MM.1S (cell line): ENCODE results near the gene UGT8.

Source experiments
- DNase-seq: peaks from one replicate; pipeline ENCODE4 v3.0.0-alpha.2; 2015
- H2AFZ ChIP-seq: fragments of 300-600 bp; sonication (generic); 2 replicates; pipeline ENCODE4 v1.6.0; 2016; ENCODE audit warnings: antibody characterized with exemption, low read length
- H3F3A ChIP-seq: fragments of 300-600 bp; sonication (generic); 2 replicates; pipeline ENCODE4 v1.6.1; 2016; ENCODE audit warnings: mild to moderate bottlenecking, antibody characterized with exemption, low read length, moderate library complexity, mixed read lengths; ENCODE audit not compliant: insufficient read depth
- H3K27ac ChIP-seq: fragments of 300-600 bp; sonication (generic); 2 replicates; pipeline ENCODE4 v1.5.1; 2016; ENCODE audit warnings: mild to moderate bottlenecking, low read length
- H3K27me3 ChIP-seq: fragments of 300-600 bp; sonication (generic); replicated peaks from 2 replicates; pipeline ENCODE4 v1.6.0; 2016; ENCODE audit warnings: low read length; ENCODE audit not compliant: insufficient read depth
- H3K36me3 ChIP-seq: fragments of 300-600 bp; sonication (generic); replicated peaks from 2 replicates; pipeline ENCODE4 v1.6.1; 2016; ENCODE audit warnings: mild to moderate bottlenecking, low read length, mixed read lengths; ENCODE audit not compliant: insufficient read depth
- H3K4me1 ChIP-seq: fragments of 300-600 bp; sonication (generic); 2 replicates; pipeline ENCODE4 v1.6.1; 2016; ENCODE audit warnings: low read length, mixed read lengths
- H3K4me2 ChIP-seq: fragments of 300-600 bp; sonication (generic); 2 replicates; pipeline ENCODE4 v1.6.0; 2016; ENCODE audit warnings: low read depth, low read length
- H3K4me3 ChIP-seq: fragments of 300-600 bp; sonication (generic); 2 replicates; pipeline ENCODE4 v1.5.1; 2016; ENCODE audit warnings: low read length, mixed read lengths
- H3K79me2 ChIP-seq: fragments of 300-600 bp; sonication (generic); 2 replicates; pipeline ENCODE4 v1.6.1; 2016; ENCODE audit warnings: mixed run types, low read length, mixed read lengths
- H3K9ac ChIP-seq: fragments of 300-600 bp; sonication (generic); 2 replicates; pipeline ENCODE4 v1.6.1; 2016; ENCODE audit warnings: low read length, mixed read lengths
- H3K9me2 ChIP-seq: fragments of 300-600 bp; sonication (generic); replicated peaks from 2 replicates; pipeline ENCODE4 v1.6.1; 2016; ENCODE audit warnings: mild to moderate bottlenecking, low read length, mixed read lengths; ENCODE audit not compliant: insufficient read depth
- H3K9me3 ChIP-seq: fragments of 300-600 bp; sonication (generic); replicated peaks from 2 replicates; pipeline ENCODE4 v1.6.1; 2016; ENCODE audit warnings: mild to moderate bottlenecking, low read length, mixed read lengths; ENCODE audit not compliant: insufficient read depth
- H4K20me1 ChIP-seq: fragments of 300-600 bp; sonication (generic); 2 replicates; pipeline ENCODE4 v1.6.1; 2016; ENCODE audit warnings: mild to moderate bottlenecking, low read length, moderate library complexity, mixed read lengths; ENCODE audit not compliant: insufficient read depth
- EZH2 ChIP-seq: fragments of 300-600 bp; sonication (generic); optimal IDR thresholded peaks from 2 replicates; pipeline ENCODE3; 2017; ENCODE audit warnings: low read depth, mild to moderate bottlenecking, antibody characterized with exemption, low read length, mixed read lengths
- EZH2phosphoT487 ChIP-seq: fragments of 300-600 bp; sonication (generic); IDR thresholded peaks from 2 replicates; pipeline ENCODE4 v1.6.1; 2018; ENCODE audit warnings: antibody characterized with exemption, low read length
- TF ChIP-seq, protein P1 (sequence below): fragments of 300-600 bp; sonication (generic); IDR thresholded peaks from 2 replicates; pipeline ENCODE4 v1.5.1; 2016; ENCODE audit warnings: antibody characterized with exemption, low read length, mixed read lengths

The UGT8 gene

DNA sequence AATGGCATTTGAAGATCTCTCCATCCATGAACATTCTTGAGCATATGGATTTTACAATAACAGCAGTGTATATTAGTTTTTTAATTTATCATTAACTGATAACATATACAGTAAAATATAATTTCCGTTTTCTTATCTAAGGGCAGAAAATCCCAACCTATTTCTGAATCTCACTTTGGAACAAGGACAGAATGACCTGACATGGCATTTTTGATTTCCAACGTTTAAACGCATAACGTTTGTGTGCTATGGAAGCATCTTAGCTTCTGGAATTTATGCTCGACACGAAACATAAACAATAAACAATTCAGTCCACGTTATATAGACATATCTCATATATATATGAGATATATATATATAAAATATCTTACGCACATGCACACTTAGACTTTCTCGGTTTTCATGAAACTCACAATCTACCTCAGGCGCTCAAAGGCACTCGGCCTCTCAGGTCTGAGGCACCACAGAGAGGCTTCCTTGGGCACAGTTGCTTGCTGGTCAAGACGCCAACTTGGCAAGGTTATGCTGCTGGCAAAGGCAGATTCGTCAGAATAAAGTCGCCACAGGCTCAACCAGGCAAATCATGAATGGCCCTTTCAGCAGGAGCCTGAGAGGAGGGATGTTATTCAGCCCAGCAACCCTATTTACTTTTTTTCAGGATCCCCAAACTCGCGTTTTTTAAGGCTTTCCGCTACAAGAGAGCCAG lies 1.0 kb upstream of the UGT8 start:
- no peak overlapping the region for H3K27ac ChIP-seq

DNA sequence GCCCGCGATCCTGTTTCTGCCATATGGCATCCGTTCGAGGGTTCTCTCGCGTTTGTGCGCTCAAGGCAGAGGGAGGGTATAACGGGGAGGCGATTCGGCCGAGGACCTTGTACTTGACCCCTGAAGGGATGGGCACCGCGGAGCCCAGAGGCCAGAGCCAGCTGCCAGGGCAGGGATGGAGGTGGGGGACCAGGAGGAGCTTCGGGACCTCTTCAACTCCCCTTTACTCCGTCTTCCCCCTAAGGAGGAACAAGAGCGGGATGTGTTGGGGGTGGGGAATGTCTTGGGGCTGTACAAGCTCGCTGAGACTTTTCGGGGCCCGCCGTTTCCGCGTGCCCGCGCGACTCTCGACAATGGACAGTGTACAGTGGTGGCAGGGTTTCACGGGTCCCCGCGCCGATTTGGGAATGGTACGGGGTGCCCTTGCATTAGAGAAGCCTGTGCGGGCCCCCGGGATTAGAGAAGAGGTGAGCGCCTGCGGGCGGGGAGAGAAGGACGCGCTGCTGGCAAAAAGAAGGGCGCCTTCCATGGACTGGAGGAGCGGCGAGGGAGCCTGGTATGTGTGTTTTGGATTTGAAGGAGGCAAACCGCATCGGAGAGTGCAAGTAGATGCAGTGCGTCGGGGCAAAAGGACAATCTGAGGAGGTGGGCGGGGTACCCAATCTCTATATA lies 760 bp downstream of the UGT8 start:
- Histone ChIP-seq H3K9me2 (no peaks in the 10 kb centered on the region), H3K4me3 (peak overlapping the region; percentile 45; the same call in 1 of the 2 replicates), H3K36me3 (no peaks in the 10 kb centered on the region), H3K4me2 (peak overlapping the region; percentile 56), H3K79me2 (no peaks in the 10 kb centered on the region), H3K4me1 (peaks cover 19% of the 10 kb centered on the region), H3K27ac (no peak overlapping the region), H3K9me3 (no peaks in the 10 kb centered on the region), H4K20me1 (no peaks in the 10 kb centered on the region), H3K27me3 (peaks cover 17% of the 10 kb centered on the region), H3F3A (peaks cover 8% of the 10 kb centered on the region; the same call in 1 of the 2 replicates), H3K9ac (no peak overlapping the region), H2AFZ (no peak overlapping the region)
- DNase-seq = no peak
- TF ChIP-seq EZH2 (no peak), EZH2phosphoT487 (no peak)
- TF ChIP-seq, protein P1, sequence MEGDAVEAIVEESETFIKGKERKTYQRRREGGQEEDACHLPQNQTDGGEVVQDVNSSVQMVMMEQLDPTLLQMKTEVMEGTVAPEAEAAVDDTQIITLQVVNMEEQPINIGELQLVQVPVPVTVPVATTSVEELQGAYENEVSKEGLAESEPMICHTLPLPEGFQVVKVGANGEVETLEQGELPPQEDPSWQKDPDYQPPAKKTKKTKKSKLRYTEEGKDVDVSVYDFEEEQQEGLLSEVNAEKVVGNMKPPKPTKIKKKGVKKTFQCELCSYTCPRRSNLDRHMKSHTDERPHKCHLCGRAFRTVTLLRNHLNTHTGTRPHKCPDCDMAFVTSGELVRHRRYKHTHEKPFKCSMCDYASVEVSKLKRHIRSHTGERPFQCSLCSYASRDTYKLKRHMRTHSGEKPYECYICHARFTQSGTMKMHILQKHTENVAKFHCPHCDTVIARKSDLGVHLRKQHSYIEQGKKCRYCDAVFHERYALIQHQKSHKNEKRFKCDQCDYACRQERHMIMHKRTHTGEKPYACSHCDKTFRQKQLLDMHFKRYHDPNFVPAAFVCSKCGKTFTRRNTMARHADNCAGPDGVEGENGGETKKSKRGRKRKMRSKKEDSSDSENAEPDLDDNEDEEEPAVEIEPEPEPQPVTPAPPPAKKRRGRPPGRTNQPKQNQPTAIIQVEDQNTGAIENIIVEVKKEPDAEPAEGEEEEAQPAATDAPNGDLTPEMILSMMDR = no peak

More for the DNA sequence above, 1.0 kb upstream of the UGT8 start:
- H3K9me3 ChIP-seq = no peaks in the 10 kb centered on the region
- no peaks in the 10 kb centered on the region for H3K79me2 ChIP-seq
- peak overlapping the region; percentile 59; the same call in 1 of the 2 replicates for H2AFZ ChIP-seq
- peaks cover 7% of the 10 kb centered on the region; the same call in 1 of the 2 replicates for H3K4me1 ChIP-seq
- DNase-seq = no peak
- H4K20me1 ChIP-seq = no peaks in the 10 kb centered on the region
- H3K9ac ChIP-seq = no peak overlapping the region
- TF ChIP-seq, protein P1 = no peak
- no peak for TF ChIP-seq EZH2phosphoT487
- no peak for TF ChIP-seq EZH2
- H3F3A ChIP-seq = peaks cover 8% of the 10 kb centered on the region; the same call in 1 of the 2 replicates
- H3K27me3 ChIP-seq = peaks cover 17% of the 10 kb centered on the region
- no peaks in the 10 kb centered on the region for H3K9me2 ChIP-seq
- H3K36me3 ChIP-seq = no peaks in the 10 kb centered on the region
- peak overlapping the region; percentile 81 for H3K4me2 ChIP-seq
- peak overlapping the region; percentile 58 for H3K4me3 ChIP-seq

GRCh38 chr4:114599903-114600552 lies 1.4 kb downstream of the UGT8 start:
- TF ChIP-seq, protein P1 = no peak
- TF ChIP-seq EZH2phosphoT487 (no peak), EZH2 (no peak)
- Histone ChIP-seq H3K9ac (no peak overlapping the region), H3K4me1 (peaks cover 19% of the 10 kb centered on the region)

More at GRCh38 chr4:114599903-114600552, 1.4 kb downstream of the UGT8 start:
- Histone ChIP-seq H4K20me1 (no peaks in the 10 kb centered on the region), H3K4me2 (peak overlapping the region; percentile 56; the same call in 1 of the 2 replicates), H2AFZ (no peak overlapping the region), H3K4me3 (peak overlapping the region; percentile 45; the same call in 1 of the 2 replicates), H3K79me2 (no peaks in the 10 kb centered on the region), H3K9me3 (no peaks in the 10 kb centered on the region), H3K27me3 (peaks cover 17% of the 10 kb centered on the region), H3K9me2 (no peaks in the 10 kb centered on the region), H3F3A (peaks cover 8% of the 10 kb centered on the region; the same call in 1 of the 2 replicates), H3K36me3 (no peaks in the 10 kb centered on the region), H3K27ac (no peak overlapping the region)
- DNase-seq = no peak
